WTC11 (cell line): ENCODE data around the gene RNF125.

ENCODE experiments used
- ESRRA ChIP-seq: sonication (generic); formaldehyde crosslinking; IDR thresholded peaks from 2 replicates; pipeline ENCODE4 v1.8.1; 2022; ENCODE audit warnings: mild to moderate bottlenecking, missing genetic modification reagents, borderline replicate concordance
- HMGA2 ChIP-seq: fragments of 250-450 bp; sonication (Bioruptor Pico); IDR thresholded peaks from 2 replicates; pipeline ENCODE4 v1.4.0; 2021; ENCODE audit warnings: mild to moderate bottlenecking, moderate library complexity
- NR1H2 ChIP-seq: sonication (generic); formaldehyde crosslinking; IDR thresholded peaks from 2 replicates; pipeline ENCODE4 v1.9.0; 2021; ENCODE audit warnings: mild to moderate bottlenecking, moderate library complexity, missing genetic modification reagents
- NR3C1 ChIP-seq: sonication (generic); formaldehyde crosslinking; conservative IDR thresholded peaks from 2 replicates; pipeline ENCODE4 v1.8.1; 2023; ENCODE audit warnings: low read depth, mild to moderate bottlenecking, missing genetic modification reagents
- RELA ChIP-seq: sonication (generic); formaldehyde crosslinking; IDR thresholded peaks from 2 replicates; pipeline ENCODE4 v1.8.1; 2022; ENCODE audit warnings: missing genetic modification reagents, mild to moderate bottlenecking, borderline replicate concordance
- TCF7 ChIP-seq: sonication (generic); formaldehyde crosslinking; IDR thresholded peaks from 2 replicates; pipeline ENCODE4 v1.8.0; 2022; ENCODE audit warnings: mild to moderate bottlenecking, low read depth, missing genetic modification reagents, moderate library complexity
- TEAD4 ChIP-seq: sonication (generic); formaldehyde crosslinking; IDR thresholded peaks from 2 replicates; pipeline ENCODE4 v1.8.0; 2022; ENCODE audit warnings: mild to moderate bottlenecking, missing genetic modification reagents
- ZNF121 ChIP-seq: sonication (generic); formaldehyde crosslinking; IDR thresholded peaks from 2 replicates; pipeline ENCODE4 v1.8.0; 2023; ENCODE audit warnings: missing genetic modification reagents
- ZNF317 ChIP-seq: sonication (generic); formaldehyde crosslinking; IDR thresholded peaks from 2 replicates; pipeline ENCODE4 v1.8.1; 2023; ENCODE audit warnings: low read depth, mild to moderate bottlenecking, moderate library complexity, missing genetic modification reagents, borderline replicate concordance
- ZNF671 ChIP-seq: fragments of 250-450 bp; sonication (Bioruptor Pico); IDR thresholded peaks from 2 replicates; pipeline ENCODE4 v1.8.0; 2021; ENCODE audit warnings: mild to moderate bottlenecking
- TF ChIP-seq, protein P1 (sequence below): fragments of 200-600 bp; IDR thresholded peaks from 2 replicates; pipeline ENCODE4 v1.8.0; 2022; ENCODE audit warnings: antibody characterized with exemption
- TF ChIP-seq, protein P2 (sequence below): sonication (generic); formaldehyde crosslinking; IDR thresholded peaks from 2 replicates; pipeline ENCODE4 v1.8.1; 2023; ENCODE audit warnings: mild to moderate bottlenecking, missing genetic modification reagents, moderate library complexity

GRCh38 chr18:31976242-31976641 is 42.4 kb upstream of the RNF125 start:
- no peak for TF ChIP-seq TEAD4 (CRISPR knock-in tag)
- no peak for TF ChIP-seq RELA (CRISPR knock-in tag)
- TF ChIP-seq, protein P1, sequence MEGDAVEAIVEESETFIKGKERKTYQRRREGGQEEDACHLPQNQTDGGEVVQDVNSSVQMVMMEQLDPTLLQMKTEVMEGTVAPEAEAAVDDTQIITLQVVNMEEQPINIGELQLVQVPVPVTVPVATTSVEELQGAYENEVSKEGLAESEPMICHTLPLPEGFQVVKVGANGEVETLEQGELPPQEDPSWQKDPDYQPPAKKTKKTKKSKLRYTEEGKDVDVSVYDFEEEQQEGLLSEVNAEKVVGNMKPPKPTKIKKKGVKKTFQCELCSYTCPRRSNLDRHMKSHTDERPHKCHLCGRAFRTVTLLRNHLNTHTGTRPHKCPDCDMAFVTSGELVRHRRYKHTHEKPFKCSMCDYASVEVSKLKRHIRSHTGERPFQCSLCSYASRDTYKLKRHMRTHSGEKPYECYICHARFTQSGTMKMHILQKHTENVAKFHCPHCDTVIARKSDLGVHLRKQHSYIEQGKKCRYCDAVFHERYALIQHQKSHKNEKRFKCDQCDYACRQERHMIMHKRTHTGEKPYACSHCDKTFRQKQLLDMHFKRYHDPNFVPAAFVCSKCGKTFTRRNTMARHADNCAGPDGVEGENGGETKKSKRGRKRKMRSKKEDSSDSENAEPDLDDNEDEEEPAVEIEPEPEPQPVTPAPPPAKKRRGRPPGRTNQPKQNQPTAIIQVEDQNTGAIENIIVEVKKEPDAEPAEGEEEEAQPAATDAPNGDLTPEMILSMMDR, result no peak
- no peak for TF ChIP-seq ZNF121 (CRISPR knock-in tag)
- TF ChIP-seq, protein P2, sequence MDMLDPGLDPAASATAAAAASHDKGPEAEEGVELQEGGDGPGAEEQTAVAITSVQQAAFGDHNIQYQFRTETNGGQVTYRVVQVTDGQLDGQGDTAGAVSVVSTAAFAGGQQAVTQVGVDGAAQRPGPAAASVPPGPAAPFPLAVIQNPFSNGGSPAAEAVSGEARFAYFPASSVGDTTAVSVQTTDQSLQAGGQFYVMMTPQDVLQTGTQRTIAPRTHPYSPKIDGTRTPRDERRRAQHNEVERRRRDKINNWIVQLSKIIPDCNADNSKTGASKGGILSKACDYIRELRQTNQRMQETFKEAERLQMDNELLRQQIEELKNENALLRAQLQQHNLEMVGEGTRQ (CRISPR knock-in tag), result no peak
- no peak for TF ChIP-seq TCF7 (CRISPR knock-in tag)
- no peak for TF ChIP-seq ZNF317 (CRISPR knock-in tag)
- TF ChIP-seq NR3C1 (CRISPR knock-in tag), result no peak
- no peak for TF ChIP-seq HMGA2 (CRISPR knock-in tag)
- TF ChIP-seq ESRRA (CRISPR knock-in tag), result no peak
- TF ChIP-seq ZNF671 (CRISPR knock-in tag), result no peak
- no peak for TF ChIP-seq NR1H2 (CRISPR knock-in tag)
